ENCODE results near the gene CCDC121. TPM values are rescaled to one million over a fixed set of nuclear protein-coding genes. Genes with fewer than 3 reads are reported as not detected.
"Not testable (repeated sequence)": the region's sequence is repeated elsewhere in the genome, so short reads cannot be mapped to it uniquely, and the experiment has no call there.

Gene CCDC121
- total and polyA plus RNA-seq, 9 donors: 5.5 to 7.0 (median 6.6) TPM

- no peaks in the 10 kb centered on the region for H3K4me1 ChIP-seq (ENCODE audit: control insufficient read depth, insufficient read depth, low read length)
- DNase-seq: no peak
- H3K27me3 ChIP-seq (ENCODE audit: control insufficient read depth, insufficient read depth, low read length): no peaks in the 10 kb centered on the region
- H3K36me3 ChIP-seq (ENCODE audit: control insufficient read depth, insufficient read depth, low read length): peaks cover 50% of the 10 kb centered on the region
- no peak overlapping the region for H3K4me3 ChIP-seq (ENCODE audit: low read length)
- WGBS (ENCODE audit: insufficient coverage): no CpG with 5 or more reads among the region's 3 CpGs
- H3K9me3 ChIP-seq (replicated peaks; ENCODE audit: control insufficient read depth, low read depth, low read length): no peaks in the 10 kb centered on the region
- H3K27ac ChIP-seq (ENCODE audit: low read length): no peak overlapping the region
These were observed 9.3 kb upstream of the CCDC121 start for GRCh38 chr2:27638037-27638637.

DNA sequence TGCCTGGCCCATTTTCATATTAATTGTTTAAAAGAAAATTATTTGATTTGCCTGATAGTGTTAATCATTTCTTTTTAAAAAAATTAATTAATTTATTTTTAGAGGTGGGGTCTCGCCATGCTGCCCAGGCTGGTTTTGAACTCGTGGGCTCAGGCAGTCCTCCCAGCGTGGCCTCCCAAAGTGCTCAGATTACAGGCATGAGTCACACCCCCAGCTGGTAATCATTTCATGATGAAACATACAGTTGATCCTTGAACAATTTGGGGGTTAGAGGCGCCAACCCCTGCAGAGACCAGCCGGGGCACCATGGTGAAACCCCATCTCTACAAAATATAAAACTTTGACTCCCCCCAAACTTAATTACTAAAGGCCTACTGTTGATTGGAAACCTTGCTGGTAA, 8.0 kb upstream of the CCDC121 start:
- no peaks in the 10 kb centered on the region for H3K27me3 ChIP-seq (ENCODE audit: control insufficient read depth, insufficient read depth, low read length)
- no peak overlapping the region for H3K27ac ChIP-seq (ENCODE audit: low read length)
- WGBS (ENCODE audit: insufficient coverage): 53% methylated on average over 2 of the region's 5 CpGs
- H3K4me1 ChIP-seq (ENCODE audit: control insufficient read depth, insufficient read depth, low read length): no peaks in the 10 kb centered on the region
- peaks cover 47% of the 10 kb centered on the region for H3K36me3 ChIP-seq (ENCODE audit: control insufficient read depth, insufficient read depth, low read length)
- DNase-seq: no peak
- no peaks in the 10 kb centered on the region for H3K9me3 ChIP-seq (replicated peaks; ENCODE audit: control insufficient read depth, low read depth, low read length)
- H3K4me3 ChIP-seq (ENCODE audit: low read length): no peak overlapping the region

DNA sequence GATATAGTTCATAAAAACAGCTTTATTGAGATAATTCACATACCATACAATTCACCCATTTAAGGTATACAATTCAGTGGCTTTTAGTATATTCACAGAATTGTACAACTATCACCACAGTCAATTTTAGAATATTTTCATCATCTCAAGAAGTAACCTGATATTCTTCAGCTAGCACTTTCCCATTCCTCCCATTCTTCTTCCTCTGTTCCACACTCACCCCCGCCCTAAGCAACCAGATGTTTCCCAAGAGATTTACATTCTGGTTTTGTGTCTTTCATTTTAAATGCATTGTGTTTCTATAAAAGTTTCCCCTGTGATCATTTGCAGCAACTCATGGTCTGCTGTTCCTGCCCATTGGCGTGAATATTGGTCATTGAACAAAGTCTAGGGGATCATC, 5.5 kb upstream of the CCDC121 start:
- no peak for DNase-seq
- H3K9me3 ChIP-seq (replicated peaks; ENCODE audit: control insufficient read depth, low read depth, low read length): no peaks in the 10 kb centered on the region
- H3K27me3 ChIP-seq (ENCODE audit: control insufficient read depth, insufficient read depth, low read length): no peaks in the 10 kb centered on the region
- peaks cover 3% of the 10 kb centered on the region for H3K4me1 ChIP-seq (ENCODE audit: control insufficient read depth, insufficient read depth, low read length)
- 100% methylated on average over 1 of the region's 2 CpGs for WGBS (ENCODE audit: insufficient coverage)
- no peak overlapping the region for H3K27ac ChIP-seq (ENCODE audit: low read length)
- peaks cover 45% of the 10 kb centered on the region for H3K36me3 ChIP-seq (ENCODE audit: control insufficient read depth, insufficient read depth, low read length)
- no peak overlapping the region for H3K4me3 ChIP-seq (ENCODE audit: low read length)

- WGBS (ENCODE audit: insufficient coverage): no CpG with 5 or more reads among the region's 2 CpGs
- H3K27ac ChIP-seq (ENCODE audit: low read length); DNase-seq; H3K4me3 ChIP-seq (ENCODE audit: low read length); H3K9me3 ChIP-seq (replicated peaks; ENCODE audit: control insufficient read depth, low read depth, low read length); H3K27me3 ChIP-seq (ENCODE audit: control insufficient read depth, insufficient read depth, low read length); H3K4me1 ChIP-seq (ENCODE audit: control insufficient read depth, insufficient read depth, low read length): not testable (repeated sequence)
- H3K36me3 ChIP-seq (ENCODE audit: control insufficient read depth, insufficient read depth, low read length): peaks cover 24% of the 10 kb centered on the region
These were observed 1.4 kb upstream of the CCDC121 start for GRCh38 chr2:27630257-27630656.

DNA sequence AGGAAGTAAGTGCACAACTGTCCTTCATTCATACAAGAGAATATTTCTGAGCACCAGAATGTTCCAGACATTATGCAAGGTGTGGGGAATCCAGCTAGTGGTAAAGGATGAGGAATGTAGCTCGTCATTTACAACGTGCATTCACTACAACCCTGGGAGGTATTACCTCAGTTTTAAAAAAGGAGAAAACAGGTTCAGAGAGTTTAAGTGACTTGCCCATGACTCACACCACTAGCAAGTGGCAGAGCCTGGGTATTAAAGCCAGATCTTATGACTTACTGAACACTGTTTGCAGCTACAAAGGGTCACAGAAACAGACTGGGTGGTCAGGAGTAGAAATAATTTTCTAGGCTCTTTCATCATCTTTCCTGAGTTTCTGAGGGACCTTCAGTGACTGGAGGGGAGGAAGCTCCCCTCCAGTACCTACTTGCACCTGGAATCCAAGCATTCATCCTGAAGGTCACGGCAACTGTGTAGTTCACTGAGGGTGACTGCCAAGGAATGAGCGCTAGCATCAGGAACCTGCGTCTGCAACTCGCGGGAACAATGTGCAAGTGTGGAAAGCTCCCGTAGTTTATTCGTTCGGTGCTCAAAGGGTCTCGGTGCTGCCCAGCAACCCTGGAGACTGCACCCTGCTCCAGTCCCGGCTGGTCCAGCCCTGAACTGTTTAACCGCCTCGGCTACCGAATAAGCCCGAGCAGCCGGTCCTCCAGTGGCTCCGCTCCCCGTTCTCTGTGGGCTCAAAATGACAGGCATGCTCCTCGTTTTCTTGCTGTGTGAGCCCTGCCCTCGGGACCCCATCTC, 647 bp downstream of the CCDC121 start:
- Histone ChIP-seq H3K9me3 (replicated peaks; ENCODE audit: control insufficient read depth, low read depth, low read length) (no peaks in the 10 kb centered on the region), H3K27ac (ENCODE audit: low read length) (peak overlapping the region; percentile 23), H3K4me1 (ENCODE audit: control insufficient read depth, insufficient read depth, low read length) (peaks cover 8% of the 10 kb centered on the region), H3K4me3 (ENCODE audit: low read length) (peak overlapping the region; percentile 83), H3K27me3 (ENCODE audit: control insufficient read depth, insufficient read depth, low read length) (no peaks in the 10 kb centered on the region), H3K36me3 (ENCODE audit: control insufficient read depth, insufficient read depth, low read length) (peaks cover 25% of the 10 kb centered on the region)
- DNase-seq: peak; percentile 7
- WGBS (ENCODE audit: insufficient coverage): under 1% methylated on average over 16 of the region's 21 CpGs

DNA sequence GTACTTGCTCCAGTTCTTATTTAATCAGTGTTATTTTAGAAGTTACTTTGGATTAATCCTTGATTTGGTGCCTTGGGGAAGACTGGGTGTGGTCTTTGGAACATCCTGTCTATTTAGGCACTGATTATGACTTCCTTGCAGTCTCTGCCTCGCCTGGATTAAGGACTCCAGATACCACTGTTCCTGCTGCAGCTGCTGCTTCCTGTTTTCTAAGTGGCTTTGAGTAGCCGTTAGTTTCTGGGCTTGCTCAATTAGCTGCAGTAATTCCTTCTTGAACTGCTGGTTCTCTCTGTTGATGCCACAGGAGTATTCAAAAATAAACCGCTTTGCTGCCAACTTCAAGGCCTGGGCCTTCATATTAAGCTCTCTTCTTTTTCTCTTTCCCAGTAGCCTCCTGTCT, 1.9 kb downstream of the CCDC121 start:
- 67% methylated on average over 2 of the region's 3 CpGs for WGBS (ENCODE audit: insufficient coverage)
- H3K36me3 ChIP-seq (ENCODE audit: control insufficient read depth, insufficient read depth, low read length): peaks cover 34% of the 10 kb centered on the region
- H3K27ac ChIP-seq (ENCODE audit: low read length); H3K27me3 ChIP-seq (ENCODE audit: control insufficient read depth, insufficient read depth, low read length); DNase-seq; H3K4me3 ChIP-seq (ENCODE audit: low read length); H3K4me1 ChIP-seq (ENCODE audit: control insufficient read depth, insufficient read depth, low read length); H3K9me3 ChIP-seq (replicated peaks; ENCODE audit: control insufficient read depth, low read depth, low read length): not testable (repeated sequence)

- H3K36me3 ChIP-seq (ENCODE audit: control insufficient read depth, insufficient read depth, low read length): peaks cover 37% of the 10 kb centered on the region
- no CpG with 5 or more reads among the region's 1 CpG for WGBS (ENCODE audit: insufficient coverage)
- not testable (repeated sequence) for H3K9me3 ChIP-seq (replicated peaks; ENCODE audit: control insufficient read depth, low read depth, low read length); H3K27me3 ChIP-seq (ENCODE audit: control insufficient read depth, insufficient read depth, low read length); H3K4me3 ChIP-seq (ENCODE audit: low read length); DNase-seq; H3K27ac ChIP-seq (ENCODE audit: low read length); H3K4me1 ChIP-seq (ENCODE audit: control insufficient read depth, insufficient read depth, low read length)
These were observed 2.5 kb downstream of the CCDC121 start for GRCh38 chr2:27626323-27626722.

DNA sequence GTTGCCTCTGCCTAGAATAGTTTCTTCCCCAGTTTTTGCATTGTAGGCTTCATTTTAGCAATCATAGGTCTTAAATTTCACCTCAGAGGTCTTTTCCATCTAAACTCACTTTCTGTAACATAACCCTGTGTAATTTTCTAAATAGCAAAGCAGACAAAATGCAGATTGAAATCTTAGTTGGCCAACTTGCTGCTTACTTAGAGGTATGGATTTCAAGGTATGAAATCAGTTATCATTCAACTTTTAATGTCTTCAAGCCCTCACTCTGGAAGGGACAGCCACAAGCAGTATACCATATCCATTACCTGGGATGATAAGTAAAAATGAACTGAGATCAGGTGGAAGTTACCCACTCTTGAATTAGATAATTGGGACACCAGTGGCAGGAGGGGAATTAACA, 3.9 kb downstream of the CCDC121 start:
- no peaks in the 10 kb centered on the region for H3K9me3 ChIP-seq (replicated peaks; ENCODE audit: control insufficient read depth, low read depth, low read length)
- DNase-seq: no peak
- H3K27ac ChIP-seq (ENCODE audit: low read length): no peak overlapping the region
- H3K4me3 ChIP-seq (ENCODE audit: low read length): no peak overlapping the region
- peaks cover 35% of the 10 kb centered on the region for H3K36me3 ChIP-seq (ENCODE audit: control insufficient read depth, insufficient read depth, low read length)
- H3K4me1 ChIP-seq (ENCODE audit: control insufficient read depth, insufficient read depth, low read length): peaks cover 8% of the 10 kb centered on the region
- H3K27me3 ChIP-seq (ENCODE audit: control insufficient read depth, insufficient read depth, low read length): no peaks in the 10 kb centered on the region

- no peak overlapping the region for H3K4me3 ChIP-seq (ENCODE audit: low read length)
- peaks cover 39% of the 10 kb centered on the region for H3K36me3 ChIP-seq (ENCODE audit: control insufficient read depth, insufficient read depth, low read length)
- 94% methylated on average over 2 of the region's 3 CpGs for WGBS (ENCODE audit: insufficient coverage)
These were observed 5.9 kb downstream of the CCDC121 start for GRCh38 chr2:27622921-27623384.

DNA sequence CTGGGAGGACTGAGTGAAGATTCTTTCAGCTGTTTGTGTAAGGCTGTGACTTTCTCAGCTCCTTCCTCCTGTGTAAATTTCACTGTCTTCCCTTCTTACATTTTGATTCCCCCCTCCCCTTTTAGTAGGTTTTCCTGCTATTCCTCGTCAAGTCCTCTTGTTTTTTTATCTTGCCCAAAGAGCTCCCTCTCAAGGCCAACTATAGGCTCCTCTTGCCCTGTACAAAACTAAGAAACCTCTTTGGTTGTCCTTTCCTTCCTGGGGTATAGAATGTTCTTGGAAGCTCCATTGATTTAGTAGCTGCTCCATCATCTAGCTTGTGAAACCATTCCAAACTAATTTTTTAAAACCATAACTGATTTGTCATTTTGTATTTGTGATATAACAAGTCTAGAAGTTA, 7.3 kb downstream of the CCDC121 start:
- Histone ChIP-seq H3K9me3 (replicated peaks; ENCODE audit: control insufficient read depth, low read depth, low read length) (no peaks in the 10 kb centered on the region), H3K4me1 (ENCODE audit: control insufficient read depth, insufficient read depth, low read length) (no peaks in the 10 kb centered on the region), H3K4me3 (ENCODE audit: low read length) (no peak overlapping the region), H3K27ac (ENCODE audit: low read length) (no peak overlapping the region), H3K27me3 (ENCODE audit: control insufficient read depth, insufficient read depth, low read length) (no peaks in the 10 kb centered on the region), H3K36me3 (ENCODE audit: control insufficient read depth, insufficient read depth, low read length) (peaks cover 52% of the 10 kb centered on the region)
- WGBS (ENCODE audit: insufficient coverage): no CpG with 5 or more reads among the region's 1 CpG
- DNase-seq: no peak

More at GRCh38 chr2:27622921-27623384, 5.9 kb downstream of the CCDC121 start:
- no peaks in the 10 kb centered on the region for H3K9me3 ChIP-seq (replicated peaks; ENCODE audit: control insufficient read depth, low read depth, low read length)
- H3K27ac ChIP-seq (ENCODE audit: low read length): no peak overlapping the region
- DNase-seq: no peak
- peaks cover under 1% of the 10 kb centered on the region for H3K4me1 ChIP-seq (ENCODE audit: control insufficient read depth, insufficient read depth, low read length)
- no peaks in the 10 kb centered on the region for H3K27me3 ChIP-seq (ENCODE audit: control insufficient read depth, insufficient read depth, low read length)
